Esophagus muscularis mucosa (tissue), 4 donors: ENCODE data around the gene MALAT1. TPM values are rescaled to one million over a fixed set of nuclear protein-coding genes. Genes with fewer than 3 reads are reported as not detected.
"Not testable (repeated sequence)": the region's sequence is repeated elsewhere in the genome, so short reads cannot be mapped to it uniquely, and the experiment has no call there.

ENCODE experiments used
- DNase-seq: peaks from one replicate; pipeline ENCODE4 v3.0.0-alpha.2; 2017; ENCODE audit errors: extremely low spot score
- H3K27ac ChIP-seq, 4 donors: fragments of 200-600 bp; sonication (generic); replicated peaks in 1 of 4; 1 replicate in 3 of 4; 2 replicates in 1 of 4; pipeline ENCODE4 v1.5.1; 2016 to 2019; ENCODE audit warnings: mild to moderate bottlenecking in 1 of 4
- H3K27me3 ChIP-seq, 4 donors: fragments of 200-600 bp; sonication (generic); one replicate each; pipeline versions ENCODE4 v1.5.1 to v1.6.0; 2016 to 2019
- H3K36me3 ChIP-seq, 4 donors: fragments of 200-600 bp; sonication (generic); one replicate each; pipeline ENCODE4 v1.5.1; 2016 to 2019
- H3K4me1 ChIP-seq, 4 donors: fragments of 200-600 bp; sonication (generic); one replicate each; pipeline ENCODE4 v1.5.1; 2016 to 2019
- H3K4me3 ChIP-seq, 4 donors: fragments of 200-600 bp; sonication (generic); 1 replicate in 2 of 4; 2 replicates in 2 of 4; pipeline ENCODE4 v1.5.1; 2016 to 2019; ENCODE audit warnings: mild to moderate bottlenecking in 4 of 4, moderate library complexity in 1 of 4
- H3K9me3 ChIP-seq, 4 donors: fragments of 200-600 bp; sonication (generic); 1 replicate in 3 of 4; 2 replicates in 1 of 4; pipeline ENCODE4 v1.5.1; 2016 to 2019
- EP300 ChIP-seq: sonication (generic); formaldehyde crosslinking; IDR thresholded peaks from one replicate; pipeline ENCODE4 v1.6.1; 2017; ENCODE audit warnings: antibody characterized with exemption
- POLR2A ChIP-seq: fragments of 450-650 bp; IDR thresholded peaks from one replicate; pipeline ENCODE4 v1.6.1; 2017; ENCODE audit warnings: antibody characterized with exemption, moderate library complexity, mild to moderate bottlenecking, low read depth
- POLR2AphosphoS5 ChIP-seq, 2 donors: sonication (generic); formaldehyde crosslinking; IDR thresholded peaks; one replicate each; pipeline ENCODE4 v1.6.1; 2017; ENCODE audit warnings: antibody characterized with exemption in 2 of 2
- WGBS: methylation state at CpG from one replicate; pipeline ENCODE4 v1.1.5; 2018; 5-methylcytosine and 5-hydroxymethylcytosine counted together
- intact Hi-C: fragments of 100-400 bp; cut with DNase I; formaldehyde crosslinking; loops from one replicate; pipeline ENCODE4 v1.15.1; 2023
- total RNA-seq, 4 donors: library from RNA; depleted of rRNA; stranded (reverse); fragments of >200 nt; gene quantifications; one replicate each; pipeline versions ENCODE4 v1.1.0 to v1.2.1, GENCODE V29; 2016
- TF ChIP-seq, protein P1 (sequence below), 3 experiments: fragments of 200-600 bp in 2 of 3; fragments of 450-650 bp in 1 of 3; sonication (generic) in 2 of 3; IDR thresholded peaks; one replicate each; pipeline ENCODE4 v1.5.1; 2017 to 2019; ENCODE audit warnings: antibody characterized with exemption in 3 of 3, mild to moderate bottlenecking in 2 of 3, moderate library complexity in 1 of 3

The MALAT1 gene
- total RNA-seq, 4 donors from 2014 or later: 2,724 to 15,405 (median 5,373) TPM

DNA sequence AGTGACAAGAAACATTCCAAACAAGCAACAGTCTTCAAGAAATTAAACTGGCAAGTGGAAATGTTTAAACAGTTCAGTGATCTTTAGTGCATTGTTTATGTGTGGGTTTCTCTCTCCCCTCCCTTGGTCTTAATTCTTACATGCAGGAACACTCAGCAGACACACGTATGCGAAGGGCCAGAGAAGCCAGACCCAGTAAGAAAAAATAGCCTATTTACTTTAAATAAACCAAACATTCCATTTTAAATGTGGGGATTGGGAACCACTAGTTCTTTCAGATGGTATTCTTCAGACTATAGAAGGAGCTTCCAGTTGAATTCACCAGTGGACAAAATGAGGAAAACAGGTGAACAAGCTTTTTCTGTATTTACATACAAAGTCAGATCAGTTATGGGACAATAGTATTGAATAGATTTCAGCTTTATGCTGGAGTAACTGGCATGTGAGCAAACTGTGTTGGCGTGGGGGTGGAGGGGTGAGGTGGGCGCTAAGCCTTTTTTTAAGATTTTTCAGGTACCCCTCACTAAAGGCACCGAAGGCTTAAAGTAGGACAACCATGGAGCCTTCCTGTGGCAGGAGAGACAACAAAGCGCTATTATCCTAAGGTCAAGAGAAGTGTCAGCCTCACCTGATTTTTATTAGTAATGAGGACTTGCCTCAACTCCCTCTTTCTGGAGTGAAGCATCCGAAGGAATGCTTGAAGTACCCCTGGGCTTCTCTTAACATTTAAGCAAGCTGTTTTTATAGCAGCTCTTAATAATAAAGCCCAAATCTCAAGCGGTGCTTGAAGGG lies 6.0 kb downstream of the MALAT1 start:
- intact Hi-C loops: loop anchor here (5.0 kb wide), 1 partner anchor 33 kb away; no protein-coding TSS in a partner anchor
- Histone ChIP-seq H3K27me3 (no peaks in the 10 kb centered on the region), H3K4me3 (peak overlapping the region; percentile 72 to 82 (median 76)), H3K4me1 (peaks cover 27 to 53% (median 46%) of the 10 kb centered on the region in 4 donors), H3K36me3 (peaks cover 36 to 70% (median 58%) of the 10 kb centered on the region in 4 donors), H3K27ac (peak overlapping the region; percentile 95 to 99 (median 98)), H3K9me3 (no peaks in the 10 kb centered on the region)
- TF ChIP-seq POLR2A (no peak), POLR2AphosphoS5 (IDR thresholded peaks at IDR 0.05) (peak in 1 of 2 donors; percentile 55)
- DNase-seq: no peak
- 3% methylated on average over 8 of the region's 8 CpGs for WGBS

DNA sequence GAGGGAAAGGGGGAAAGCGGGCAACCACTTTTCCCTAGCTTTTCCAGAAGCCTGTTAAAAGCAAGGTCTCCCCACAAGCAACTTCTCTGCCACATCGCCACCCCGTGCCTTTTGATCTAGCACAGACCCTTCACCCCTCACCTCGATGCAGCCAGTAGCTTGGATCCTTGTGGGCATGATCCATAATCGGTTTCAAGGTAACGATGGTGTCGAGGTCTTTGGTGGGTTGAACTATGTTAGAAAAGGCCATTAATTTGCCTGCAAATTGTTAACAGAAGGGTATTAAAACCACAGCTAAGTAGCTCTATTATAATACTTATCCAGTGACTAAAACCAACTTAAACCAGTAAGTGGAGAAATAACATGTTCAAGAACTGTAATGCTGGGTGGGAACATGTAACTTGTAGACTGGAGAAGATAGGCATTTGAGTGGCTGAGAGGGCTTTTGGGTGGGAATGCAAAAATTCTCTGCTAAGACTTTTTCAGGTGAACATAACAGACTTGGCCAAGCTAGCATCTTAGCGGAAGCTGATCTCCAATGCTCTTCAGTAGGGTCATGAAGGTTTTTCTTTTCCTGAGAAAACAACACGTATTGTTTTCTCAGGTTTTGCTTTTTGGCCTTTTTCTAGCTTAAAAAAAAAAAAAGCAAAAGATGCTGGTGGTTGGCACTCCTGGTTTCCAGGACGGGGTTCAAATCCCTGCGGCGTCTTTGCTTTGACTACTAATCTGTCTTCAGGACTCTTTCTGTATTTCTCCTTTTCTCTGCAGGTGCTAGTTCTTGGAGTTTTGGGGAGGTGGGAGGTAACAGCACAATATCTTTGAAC lies 6.8 kb downstream of the MALAT1 start:
- no peak for DNase-seq
- intact Hi-C loops: loop anchor here (5.0 kb wide), 1 partner anchor 33 kb away; no protein-coding TSS in a partner anchor
- WGBS: 15% methylated on average over 12 of the region's 12 CpGs

DNA sequence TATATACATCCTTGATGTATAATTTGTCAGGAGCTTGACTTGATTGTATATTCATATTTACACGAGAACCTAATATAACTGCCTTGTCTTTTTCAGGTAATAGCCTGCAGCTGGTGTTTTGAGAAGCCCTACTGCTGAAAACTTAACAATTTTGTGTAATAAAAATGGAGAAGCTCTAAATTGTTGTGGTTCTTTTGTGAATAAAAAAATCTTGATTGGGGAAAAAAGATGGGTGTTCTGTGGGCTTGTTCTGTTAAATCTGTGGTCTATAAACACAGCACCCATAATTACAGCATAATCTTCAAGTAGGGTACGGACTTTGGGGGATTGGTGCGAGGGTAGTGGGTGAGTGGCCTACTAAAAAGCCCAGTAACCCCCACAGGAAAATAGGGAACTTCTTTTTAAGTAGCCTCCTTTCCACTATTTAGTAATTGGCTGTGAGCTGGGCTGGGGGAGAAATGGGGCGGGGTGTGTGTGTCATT lies 7.5 kb downstream of the MALAT1 start:
- 21% methylated on average over 4 of the region's 4 CpGs for WGBS
- peaks cover 36 to 58% (median 53%) of the 10 kb centered on the region in 4 donors for H3K36me3 ChIP-seq
- peaks cover 36 to 58% (median 53%) of the 10 kb centered on the region in 4 donors for H3K4me1 ChIP-seq
- H3K27ac ChIP-seq: peak overlapping the region; percentile 95 to 99 (median 98)
- no peaks in the 10 kb centered on the region for H3K9me3 ChIP-seq
- DNase-seq: no peak
- peak overlapping the region; percentile 72 to 82 (median 76) for H3K4me3 ChIP-seq
- TF ChIP-seq POLR2A (no peak), POLR2AphosphoS5 (IDR thresholded peaks at IDR 0.05) (no peak), EP300 (no peak)
- TF ChIP-seq, protein P1, sequence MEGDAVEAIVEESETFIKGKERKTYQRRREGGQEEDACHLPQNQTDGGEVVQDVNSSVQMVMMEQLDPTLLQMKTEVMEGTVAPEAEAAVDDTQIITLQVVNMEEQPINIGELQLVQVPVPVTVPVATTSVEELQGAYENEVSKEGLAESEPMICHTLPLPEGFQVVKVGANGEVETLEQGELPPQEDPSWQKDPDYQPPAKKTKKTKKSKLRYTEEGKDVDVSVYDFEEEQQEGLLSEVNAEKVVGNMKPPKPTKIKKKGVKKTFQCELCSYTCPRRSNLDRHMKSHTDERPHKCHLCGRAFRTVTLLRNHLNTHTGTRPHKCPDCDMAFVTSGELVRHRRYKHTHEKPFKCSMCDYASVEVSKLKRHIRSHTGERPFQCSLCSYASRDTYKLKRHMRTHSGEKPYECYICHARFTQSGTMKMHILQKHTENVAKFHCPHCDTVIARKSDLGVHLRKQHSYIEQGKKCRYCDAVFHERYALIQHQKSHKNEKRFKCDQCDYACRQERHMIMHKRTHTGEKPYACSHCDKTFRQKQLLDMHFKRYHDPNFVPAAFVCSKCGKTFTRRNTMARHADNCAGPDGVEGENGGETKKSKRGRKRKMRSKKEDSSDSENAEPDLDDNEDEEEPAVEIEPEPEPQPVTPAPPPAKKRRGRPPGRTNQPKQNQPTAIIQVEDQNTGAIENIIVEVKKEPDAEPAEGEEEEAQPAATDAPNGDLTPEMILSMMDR (IDR thresholded peaks at IDR 0.05): no peak
- H3K27me3 ChIP-seq: no peaks in the 10 kb centered on the region
- intact Hi-C loops: loop anchor here (5.0 kb wide), 1 partner anchor 34 kb away; no protein-coding TSS in a partner anchor

More for the DNA sequence above, 6.8 kb downstream of the MALAT1 start:
- H3K9me3 ChIP-seq: no peaks in the 10 kb centered on the region
- H3K36me3 ChIP-seq: peaks cover 36 to 64% (median 56%) of the 10 kb centered on the region in 4 donors
- TF ChIP-seq POLR2AphosphoS5 (IDR thresholded peaks at IDR 0.05): peak in 1 of 2 donors; percentile 76
- TF ChIP-seq, protein P1 (IDR thresholded peaks at IDR 0.05): no peak
- no peak for TF ChIP-seq EP300
- peak; percentile 52 for TF ChIP-seq POLR2A
- peak overlapping the region; percentile 72 to 82 (median 76) for H3K4me3 ChIP-seq
- H3K27me3 ChIP-seq: no peaks in the 10 kb centered on the region
- peaks cover 32 to 58% (median 51%) of the 10 kb centered on the region in 4 donors for H3K4me1 ChIP-seq
- peak overlapping the region; percentile 95 to 99 (median 98) for H3K27ac ChIP-seq

DNA sequence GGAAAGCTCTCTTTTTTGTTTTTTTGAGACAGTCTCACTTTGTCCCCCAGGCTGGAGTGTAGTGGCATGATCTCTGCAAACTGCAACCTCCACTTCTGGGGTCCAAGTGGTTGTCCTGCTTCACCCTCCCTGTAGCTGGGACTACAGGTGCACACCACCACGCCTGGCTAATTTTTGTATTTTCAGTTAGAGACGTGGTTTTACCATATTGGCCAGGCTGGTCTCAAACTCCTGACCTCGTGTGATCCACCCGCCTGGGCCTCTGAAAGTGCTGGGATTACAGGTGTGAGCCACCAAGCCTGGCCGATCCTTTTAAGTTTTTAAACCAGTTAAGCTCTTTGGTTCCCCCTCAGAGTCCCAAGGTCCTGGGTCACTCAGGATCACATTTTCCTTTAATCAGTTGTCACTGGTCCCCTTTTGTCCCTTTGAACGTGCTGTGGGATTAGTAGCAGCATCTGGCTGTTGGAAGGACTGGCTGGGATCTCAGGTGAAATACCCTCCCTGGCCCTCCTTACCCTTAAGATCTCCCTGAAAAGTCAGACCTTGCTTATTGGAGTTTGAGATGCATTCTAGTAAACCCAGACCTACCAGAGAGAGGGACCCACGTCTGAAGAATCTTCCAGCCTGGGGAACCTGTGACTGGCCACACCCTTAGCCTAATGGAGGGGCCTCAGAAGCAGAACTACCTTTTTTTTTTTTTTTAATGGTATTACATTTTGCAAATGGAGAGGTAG lies 8.1 kb downstream of the MALAT1 start:
- Histone ChIP-seq H3K9me3 (no peaks in the 10 kb centered on the region), H3K27me3 (no peaks in the 10 kb centered on the region), H3K36me3 (peaks cover 36 to 52% (median 47%) of the 10 kb centered on the region in 4 donors), H3K4me1 (peaks cover 36 to 58% (median 53%) of the 10 kb centered on the region in 4 donors), H3K4me3 (peak overlapping the region; percentile 72 to 82 (median 76)), H3K27ac (peak overlapping the region; percentile 95 to 99 (median 98))
- 12% methylated on average over 7 of the region's 7 CpGs for WGBS
- intact Hi-C loops: loop anchor here (5.0 kb wide), 1 partner anchor 35 kb away; no protein-coding TSS in a partner anchor
- no peak for DNase-seq
- TF ChIP-seq, protein P1 (IDR thresholded peaks at IDR 0.05): no peak
- no peak for TF ChIP-seq POLR2A
- no peak for TF ChIP-seq EP300
- TF ChIP-seq POLR2AphosphoS5 (IDR thresholded peaks at IDR 0.05): peak in 1 of 2 donors; percentile 74

DNA sequence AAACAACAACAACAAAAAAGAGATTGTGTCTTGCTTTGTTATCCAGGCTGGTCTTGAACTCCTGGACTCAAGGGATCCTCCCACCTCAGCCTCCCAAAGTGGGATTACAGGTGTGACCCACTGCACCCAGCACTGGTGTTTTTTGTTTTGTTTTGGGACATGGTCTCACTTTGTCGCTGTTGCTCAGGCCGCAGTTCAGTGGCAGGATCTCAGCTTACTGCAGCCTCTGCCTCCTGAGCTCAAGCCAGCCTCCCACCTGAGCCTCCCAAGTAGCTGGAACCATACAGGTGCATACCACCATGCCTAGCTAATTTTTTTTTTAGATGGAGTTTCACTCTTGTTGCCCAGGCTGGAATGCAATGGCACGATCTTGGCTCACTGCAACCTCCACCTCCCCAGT lies 13.5 kb downstream of the MALAT1 start:
- not testable (repeated sequence) for H3K9me3 ChIP-seq, H3K36me3 ChIP-seq, DNase-seq, H3K27me3 ChIP-seq, H3K4me3 ChIP-seq, H3K27ac ChIP-seq
- peaks cover 14 to 29% (median 24%) of the 10 kb centered on the region in 4 donors for H3K4me1 ChIP-seq
- intact Hi-C loops: loop anchor here (5.0 kb wide), 2 partner anchors 130 to 150 kb away; partner anchors contain the start of gene SLC25A45
- 100% methylated on average over 3 of the region's 3 CpGs for WGBS
